Activated CD8-positive, alpha-beta memory T cell treated with anti-CD3 and anti-CD28 coated beads, Interleukin-2, amount 50 U/mL, for 24 hours (primary cell): ENCODE results near the gene TTC28.
A peak's percentile ranks its signal among the peaks of the same experiment; 100 is the strongest.

Experiments used
- DNase-seq: peaks from one replicate; pipeline ENCODE4 v3.0.0-alpha.2; 2020; ENCODE audit errors: extremely low read depth

TTC28 gene

GRCh38 chr22:28021998-28022660 is 657.5 kb downstream of the TTC28 start:
- DNase-seq = no peak

DNA sequence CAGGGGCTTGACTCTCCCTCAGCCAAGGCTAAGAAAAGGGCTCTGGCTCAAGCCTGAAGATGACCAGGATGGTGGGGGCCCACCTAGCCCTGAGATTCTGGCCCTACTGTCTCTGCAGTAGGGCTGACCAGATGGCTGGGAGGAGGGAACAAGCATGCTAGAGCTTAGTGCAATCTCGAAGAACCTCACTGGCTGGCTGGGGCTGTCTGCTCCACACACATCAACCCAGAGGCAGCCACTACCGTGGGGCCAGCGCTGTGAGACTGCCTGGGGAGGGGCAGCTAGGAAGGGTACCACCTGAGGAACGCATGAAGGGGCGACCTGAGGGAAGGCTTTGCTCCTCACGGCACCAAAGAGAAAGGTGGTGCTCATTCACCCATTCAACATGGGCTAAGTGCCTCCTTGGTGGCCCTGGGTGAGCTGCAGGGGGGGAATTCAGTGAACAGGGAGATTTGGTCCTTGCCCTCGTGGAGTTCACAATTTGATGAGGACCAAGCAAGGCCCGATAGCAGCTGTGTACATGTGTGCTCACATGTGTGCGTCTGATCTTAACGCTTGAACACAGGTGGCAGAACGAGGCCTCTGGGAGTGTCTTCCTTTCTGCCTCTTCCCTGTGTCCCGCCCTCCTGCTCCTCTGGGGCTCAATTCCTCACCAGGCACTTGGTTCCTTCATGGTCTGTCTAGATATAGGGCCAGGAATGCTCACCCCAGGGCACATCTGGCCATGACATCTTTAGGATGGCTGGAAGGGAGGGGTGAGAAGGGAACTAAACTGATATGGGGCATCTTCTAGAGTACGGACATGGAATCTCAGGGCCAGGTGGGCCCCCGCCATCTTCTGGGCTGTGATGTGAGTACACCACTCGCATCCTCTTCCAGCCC is 658.3 kb downstream of the TTC28 start:
- DNase-seq = no peak

DNA sequence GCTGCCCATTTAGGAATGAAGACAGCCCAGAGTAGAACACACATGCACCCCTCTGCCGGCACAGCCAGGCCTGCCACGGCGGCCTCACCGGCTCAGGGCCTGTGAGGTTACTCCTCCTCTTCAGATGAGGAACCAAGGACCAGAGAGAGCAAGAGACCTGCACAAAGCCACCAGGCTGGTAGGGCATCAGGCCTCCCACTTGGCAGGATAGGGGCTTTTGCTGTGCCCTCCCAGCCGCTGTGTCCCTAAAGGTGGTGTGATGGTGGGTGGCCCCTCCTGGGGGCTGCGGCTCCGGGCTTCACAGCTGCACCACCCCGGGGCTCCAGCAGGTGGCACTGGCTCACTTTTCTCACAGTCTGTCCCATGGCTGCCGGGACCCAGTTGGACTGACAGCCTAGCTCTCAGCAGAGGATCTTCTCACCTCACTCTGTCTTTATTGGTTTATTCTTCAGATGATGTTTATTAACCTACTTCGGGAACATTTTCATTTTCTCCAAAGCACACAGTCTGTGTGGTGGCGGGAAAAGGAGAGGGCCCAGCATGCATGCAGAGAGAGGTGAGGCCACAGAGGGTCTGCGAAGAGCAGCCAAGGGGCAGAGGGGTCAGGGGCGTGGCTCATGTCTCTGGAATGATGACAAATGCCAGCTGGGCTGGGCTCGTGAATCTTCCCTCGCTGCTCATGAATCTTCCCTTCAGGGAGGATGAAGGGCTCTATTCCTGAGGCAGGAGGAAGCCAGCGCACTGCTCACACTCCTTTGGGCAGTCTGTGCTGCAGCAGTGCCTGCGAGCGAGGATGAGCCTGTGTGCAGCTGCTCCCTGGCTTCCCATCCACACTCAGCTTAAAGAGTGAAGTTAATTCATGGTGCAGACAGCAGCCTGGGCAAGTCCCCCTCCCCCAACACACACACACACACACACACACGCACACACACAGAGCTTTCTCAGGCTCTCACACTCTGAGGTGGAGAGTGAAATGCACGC is 659.5 kb downstream of the TTC28 start:
- peak; percentile 15 for DNase-seq

GRCh38 chr22:28019360-28019759 is 660.3 kb downstream of the TTC28 start:
- DNase-seq = no peak

- no peak for DNase-seq
Observed at GRCh38 chr22:28018461-28018927, 661.1 kb downstream of the TTC28 start.

DNA sequence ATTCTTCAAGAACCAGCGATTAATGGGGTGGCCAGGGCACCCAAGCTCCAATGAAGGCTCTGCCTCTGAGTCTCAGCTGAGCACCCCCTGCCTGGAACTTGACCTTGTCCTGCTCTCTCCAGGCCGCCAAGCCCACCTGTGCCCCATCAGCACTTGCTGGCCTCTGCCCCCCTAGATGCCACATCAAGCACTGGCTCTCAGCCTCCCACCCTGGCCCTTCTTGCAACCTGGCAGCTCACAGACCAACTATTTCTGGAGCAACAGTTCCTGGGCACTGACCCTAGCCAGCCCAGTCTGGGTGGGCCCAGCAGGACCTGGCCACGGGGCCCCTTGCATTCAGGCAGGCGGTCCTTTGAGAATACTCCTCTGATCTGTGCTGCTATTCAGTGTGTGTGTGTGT is 661.8 kb downstream of the TTC28 start:
- no peak for DNase-seq

- no peak for DNase-seq
Observed at GRCh38 chr22:28017558-28017820, 662.2 kb downstream of the TTC28 start.

DNA sequence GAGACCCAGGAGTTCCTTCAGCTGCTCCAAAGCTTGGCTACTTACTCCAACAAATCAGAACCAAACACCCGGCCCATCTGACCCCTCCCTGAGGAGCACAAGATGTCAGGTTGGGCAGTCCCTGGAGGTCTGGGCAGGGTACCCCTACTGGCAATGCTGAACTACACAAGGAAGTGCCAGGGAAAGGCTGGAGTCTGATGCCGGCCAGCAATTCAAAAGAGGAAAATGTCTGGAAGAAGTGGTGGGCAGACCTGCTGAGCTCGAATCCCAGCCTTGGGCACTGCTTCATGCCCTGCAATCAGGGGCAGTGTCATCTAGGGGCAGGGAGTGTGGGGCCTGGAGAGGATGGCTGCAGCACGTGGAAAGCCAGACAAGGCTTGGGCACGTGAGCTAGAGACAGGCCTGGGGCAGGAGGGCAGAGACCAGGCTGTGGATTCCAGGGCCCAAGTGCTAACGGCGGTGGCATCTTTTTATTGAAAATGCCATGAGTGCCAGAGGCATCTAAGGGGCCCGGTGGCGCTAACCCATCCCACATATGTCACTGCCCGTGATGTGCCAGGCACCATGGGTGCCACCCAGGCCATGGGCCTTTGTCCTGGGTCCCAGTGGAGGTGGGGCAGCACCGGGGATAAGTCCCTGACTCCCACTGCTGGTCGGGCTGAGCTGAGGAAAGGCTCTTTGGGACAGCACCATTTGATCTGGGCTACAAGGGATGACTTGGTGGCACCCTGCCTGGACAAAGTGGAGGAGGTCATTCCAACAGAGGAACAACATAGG is 662.7 kb downstream of the TTC28 start:
- no peak for DNase-seq

DNA sequence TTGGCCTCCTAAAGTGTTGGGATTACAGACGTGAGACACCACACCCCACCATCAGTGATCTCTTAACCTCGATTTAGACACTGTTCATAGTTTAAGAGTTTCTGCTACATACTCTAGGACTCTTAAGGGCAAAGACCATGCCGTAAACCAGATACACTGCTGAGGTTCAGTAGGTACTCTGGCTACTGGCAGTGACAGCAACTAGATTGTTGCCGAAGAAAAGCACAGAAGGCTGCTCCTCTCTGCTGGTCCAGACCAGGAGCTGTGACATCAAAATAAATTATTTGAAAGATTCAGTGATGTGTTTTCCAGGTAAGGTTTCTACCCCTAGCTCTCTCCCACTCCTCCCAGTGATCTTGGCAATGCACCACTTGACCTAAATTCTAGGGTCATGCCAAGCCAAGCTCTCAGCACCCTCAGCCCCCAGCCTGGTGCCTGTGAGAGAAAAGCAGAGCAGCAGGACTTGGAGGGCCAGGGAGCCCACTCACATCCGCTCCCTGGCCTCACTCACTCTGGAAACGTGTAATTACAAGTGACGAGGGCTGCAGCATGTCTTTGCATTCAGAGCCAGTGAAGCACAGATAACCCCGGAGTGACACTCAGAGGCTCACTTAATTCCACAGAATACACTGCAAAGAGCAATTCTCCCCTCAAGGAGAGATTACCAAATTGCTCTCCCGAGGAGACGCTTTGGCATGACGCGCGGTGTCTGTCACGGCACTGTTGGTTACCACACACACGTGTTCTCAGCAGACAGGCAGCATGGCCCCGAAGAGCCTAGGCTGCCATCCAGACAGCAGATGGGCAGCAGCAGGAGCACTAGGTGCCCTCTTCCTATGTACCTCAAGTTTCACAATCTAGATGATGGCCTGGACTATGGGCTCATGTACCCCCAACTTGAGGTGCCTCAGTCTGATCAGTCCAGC is 663.7 kb downstream of the TTC28 start:
- no peak for DNase-seq

DNA sequence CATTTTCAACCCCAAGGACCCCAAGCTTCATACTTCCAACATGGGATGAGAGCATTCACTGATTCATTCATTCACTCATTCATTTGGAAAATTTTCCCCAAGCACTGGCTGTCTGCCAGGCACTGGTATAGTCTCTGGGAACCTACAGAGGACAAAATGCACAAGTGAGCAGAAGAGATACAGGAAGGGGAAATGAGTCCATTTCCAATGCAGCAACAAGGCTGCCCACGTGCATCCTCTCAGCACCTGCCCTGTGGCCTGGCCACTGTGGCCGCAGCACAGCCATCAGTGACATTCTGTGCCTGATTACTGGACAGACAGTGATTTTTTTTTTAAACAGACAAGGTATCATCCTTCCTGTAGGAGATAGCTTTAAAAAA is 664.6 kb downstream of the TTC28 start:
- DNase-seq = no peak

DNA sequence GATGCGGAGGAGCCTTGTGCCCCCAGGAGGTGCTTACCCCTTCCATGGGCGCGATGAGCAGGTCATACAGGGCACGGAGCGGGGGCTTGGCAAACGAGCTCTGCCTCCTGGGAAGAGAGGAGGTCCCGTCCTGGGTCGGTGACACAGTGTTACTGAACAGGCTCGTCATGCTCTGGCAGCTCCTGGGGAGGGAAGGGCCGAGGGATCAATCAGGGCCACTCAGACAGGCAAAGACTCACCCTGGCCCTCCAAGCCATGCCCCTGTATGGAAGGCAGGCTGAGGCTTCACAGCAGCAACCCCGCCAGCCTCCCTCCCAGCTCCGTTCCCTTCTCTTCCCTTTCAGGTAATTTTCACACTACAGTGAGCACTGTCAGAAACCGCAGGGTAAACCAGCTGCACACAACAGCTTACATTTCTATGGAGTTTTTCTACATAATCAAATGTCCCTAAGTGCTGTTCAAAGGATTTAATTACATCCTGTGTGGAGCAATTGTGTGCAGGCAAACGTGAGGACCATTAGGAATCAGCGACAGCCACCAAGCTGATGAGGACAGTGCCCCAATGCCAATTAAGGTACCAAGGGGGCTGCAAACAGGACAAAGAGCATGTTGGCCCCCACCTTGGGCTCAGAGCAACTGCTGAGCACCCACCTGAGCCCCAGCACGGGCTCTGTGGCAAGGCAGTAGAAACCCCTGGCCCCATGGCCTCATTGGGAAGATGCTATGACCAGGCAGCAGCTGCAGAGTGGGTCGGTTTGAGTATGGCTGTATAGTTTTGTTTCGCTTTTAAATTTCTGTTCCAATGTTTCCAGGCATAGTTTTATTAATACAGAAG is 665.2 kb downstream of the TTC28 start:
- no peak for DNase-seq

- DNase-seq = no peak
Observed at GRCh38 chr22:28013611-28014010, 666.0 kb downstream of the TTC28 start.

DNA sequence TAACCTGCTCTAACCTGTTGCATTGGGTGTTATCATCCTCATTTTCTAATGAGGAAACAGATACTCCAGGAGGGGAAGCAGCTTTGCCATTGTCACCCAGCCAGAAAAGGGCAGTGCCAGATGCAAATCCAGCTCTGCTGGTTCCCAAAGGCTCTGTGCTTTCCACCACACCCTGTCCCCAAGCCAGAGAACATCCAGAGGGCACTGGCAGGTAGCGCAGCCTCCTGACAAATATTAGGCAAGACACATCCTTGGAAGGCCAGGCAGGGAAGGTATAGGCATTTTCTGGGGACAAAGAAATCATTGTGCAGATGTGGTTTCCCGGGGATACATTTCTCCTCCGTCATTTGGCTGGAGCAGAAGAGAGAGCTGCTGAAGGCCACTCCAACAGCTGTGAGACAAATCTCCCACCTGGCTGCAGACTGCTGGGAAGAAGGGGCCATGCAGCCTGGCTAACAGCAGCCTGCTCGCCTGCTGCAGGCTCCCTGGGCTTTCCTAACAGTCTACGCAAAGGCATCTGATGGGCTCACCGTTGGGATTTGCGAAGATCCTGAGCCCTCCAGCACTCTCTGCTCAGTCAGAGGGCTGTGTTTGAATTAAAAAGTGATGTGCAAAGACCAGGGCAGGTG is 666.7 kb downstream of the TTC28 start:
- no peak for DNase-seq

DNA sequence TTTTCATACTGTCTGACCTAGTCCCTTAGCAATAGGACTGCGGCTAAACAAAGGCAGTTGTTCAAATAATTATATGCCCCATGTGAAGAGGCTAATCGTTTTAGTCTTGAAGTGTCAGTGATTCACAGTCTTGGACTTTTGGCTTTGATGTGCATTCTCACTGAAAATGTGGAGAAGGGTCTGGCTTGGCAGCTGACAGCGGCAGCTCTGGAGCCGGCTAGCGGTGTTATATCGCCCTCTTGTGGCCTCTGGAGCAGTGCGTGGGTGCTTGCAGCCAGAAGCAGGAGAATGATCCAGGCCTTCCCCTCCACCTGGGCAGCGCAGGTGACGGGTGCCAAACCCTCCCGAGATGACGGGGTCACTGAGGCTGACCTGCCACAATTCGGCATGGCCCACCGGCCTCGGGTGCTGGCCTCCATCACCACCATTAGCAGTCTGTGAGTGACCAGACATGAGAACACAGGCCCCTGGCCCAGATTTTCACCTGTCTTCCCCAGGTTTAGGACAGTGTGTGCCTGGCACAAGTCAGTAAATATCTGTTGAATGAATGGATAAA is 670.3 kb downstream of the TTC28 start:
- DNase-seq = peak; percentile 51

DNA sequence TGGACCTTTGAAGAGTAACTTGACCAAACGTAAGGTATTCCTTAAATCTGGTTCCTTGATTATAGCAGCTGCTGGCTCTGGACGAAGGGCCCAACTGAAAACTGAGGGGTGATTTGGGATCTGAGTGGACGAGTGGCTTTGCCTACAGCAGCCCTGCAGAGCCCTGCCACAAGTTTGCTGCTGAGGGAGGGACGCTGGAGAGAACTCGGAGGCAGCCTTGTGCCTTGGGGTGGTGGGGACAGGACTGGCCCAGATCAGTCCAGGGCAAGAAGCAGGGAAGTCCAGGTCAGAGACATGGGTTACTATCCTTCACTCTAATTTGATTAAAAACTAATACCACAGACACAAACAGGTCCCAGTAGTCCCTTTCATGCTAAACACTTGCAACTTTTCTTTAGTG is 671.0 kb downstream of the TTC28 start:
- DNase-seq = no peak

- no peak for DNase-seq
Observed at GRCh38 chr22:28008056-28008455, 671.6 kb downstream of the TTC28 start.

- DNase-seq = no peak
Observed at GRCh38 chr22:28006271-28006670, 673.4 kb downstream of the TTC28 start.

- DNase-seq = no peak
Observed at GRCh38 chr22:28005513-28005912, 674.1 kb downstream of the TTC28 start.

DNA sequence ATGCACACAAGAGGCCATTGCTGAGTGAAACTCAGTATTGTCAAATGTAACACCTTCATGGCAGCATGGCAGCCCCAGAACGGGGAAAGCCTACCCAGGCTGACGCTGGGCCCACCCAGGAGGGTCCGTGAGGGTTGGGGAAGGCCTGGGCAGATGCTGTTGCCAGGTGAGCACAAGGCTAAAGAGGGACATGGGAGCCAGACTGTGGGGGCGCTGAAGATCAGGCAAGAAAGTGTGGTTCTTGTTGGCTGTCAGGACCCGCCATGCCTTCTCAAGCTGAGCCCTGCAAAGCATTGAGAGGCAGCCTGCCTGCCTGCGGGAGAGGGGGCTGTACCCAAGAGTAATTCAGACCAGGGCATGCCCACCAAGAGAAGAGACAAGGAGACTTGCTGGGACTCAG is 675.6 kb downstream of the TTC28 start:
- no peak for DNase-seq
